Pancreas (tissue), 10 donors: ENCODE results near the gene NELFE. TPM values are rescaled to one million over a fixed set of nuclear protein-coding genes. Genes with fewer than 3 reads are reported as not detected.

Source experiments
- ATAC-seq, 4 donors: fragments of 200-7000 bp; cut with Tn5 transposase; one replicate each; pipeline versions ENCODE4 v1.8.0 to v1.9.1; 2020; ENCODE audit warnings: mild to moderate bottlenecking in 4 of 4, moderate library complexity in 4 of 4
- DNase-seq, 6 donors: peaks; one replicate each; pipeline ENCODE4 v3.0.0-alpha.2; 2020
- FAIRE-seq: peaks from 2 replicates; lab custom pipeline; 2012; peaks lifted over from hg19 to GRCh38; lab: Jason Lieb, UNC
- H3K27ac ChIP-seq, 4 donors: fragments of 200-600 bp; sonication (generic); 1 replicate in 3 of 4; 2 replicates in 1 of 4; pipeline versions ENCODE4 v1.5.0 to v1.8.0; 2020
- H3K27me3 ChIP-seq, 4 donors: fragments of 200-600 bp; one replicate each; pipeline ENCODE4 v1.8.0; 2021
- H3K36me3 ChIP-seq, 3 donors: fragments of 200-600 bp; sonication (generic) in 1 of 3; one replicate each; pipeline versions ENCODE4 v1.5.0 to v1.8.0; 2020 to 2021
- H3K4me1 ChIP-seq, 3 donors: fragments of 200-600 bp; one replicate each; pipeline ENCODE4 v1.8.0; 2021
- H3K4me3 ChIP-seq, 4 donors: fragments of 200-600 bp; sonication (generic) in 2 of 4; one replicate each; pipeline versions ENCODE4 v1.5.0 to v1.8.0; 2020 to 2021
- H3K9me3 ChIP-seq, 4 donors: fragments of 200-600 bp; one replicate each; pipeline ENCODE4 v1.8.0; 2021
- WGBS, 2 donors: extraction: QIAGEN DNeasy Blood & Tissue Kit; methylation state at CpG; one replicate each; pipeline ENCODE4 v1.1.7; 2013; 5-methylcytosine and 5-hydroxymethylcytosine counted together
- intact Hi-C, 3 donors: fragments of 100-400 bp; cut with DNase I; formaldehyde crosslinking; loops; one replicate each; pipeline versions ENCODE4 v1.11.1 to v1.14.2; 2022
- polyA plus RNA-seq, 2 donors: library from polyadenylated mRNA; stranded (reverse); fragments of 200-250 nt; gene quantifications; one replicate each; pipeline ENCODE4 v1.2.3, GENCODE V29; 2013
- total RNA-seq, 6 donors: library from RNA; stranded (reverse); fragmentation: NEBNext Ultra II Directional in 4 of 6; extraction: Animal tissue kit (Norgen Biotek cat#: 25700) in 4 of 6; gene quantifications; one replicate each; pipeline versions ENCODE4 v1.2.1 to v1.2.4, GENCODE V29; 2021 to 2023
- TF ChIP-seq, protein P1 (sequence below), 4 donors: fragments of 200-600 bp; sonication (generic) in 3 of 4; IDR thresholded peaks; one replicate each; pipeline versions ENCODE4 v1.5.0 to v1.8.0; 2021; ENCODE audit warnings: antibody characterized with exemption in 4 of 4
- donor health status: healthy with polysubstance abuse.
- donor health status: DM: no; HTN: no; CAD: no; lungs with moderate emphysema.
- donor health status: DM: no; HTN: no; CAD: no.
- donor health status: control.
- donor health status: control.
- donor health status: Bipolar disorder and iron deficiency.
- donor health status: DM: yes; HTN: yes; CAD: no.
- donor health status: DM: no; HTN: no; CAD: no.
- donor health status: DM: no; HTN: no; CAD: no.
- donor health status: DM: yes; HTN: yes; CAD: no.

The NELFE gene
- total and polyA plus RNA-seq, 8 donors: 22.5 to 43.8 (median 31.5) TPM

DNA sequence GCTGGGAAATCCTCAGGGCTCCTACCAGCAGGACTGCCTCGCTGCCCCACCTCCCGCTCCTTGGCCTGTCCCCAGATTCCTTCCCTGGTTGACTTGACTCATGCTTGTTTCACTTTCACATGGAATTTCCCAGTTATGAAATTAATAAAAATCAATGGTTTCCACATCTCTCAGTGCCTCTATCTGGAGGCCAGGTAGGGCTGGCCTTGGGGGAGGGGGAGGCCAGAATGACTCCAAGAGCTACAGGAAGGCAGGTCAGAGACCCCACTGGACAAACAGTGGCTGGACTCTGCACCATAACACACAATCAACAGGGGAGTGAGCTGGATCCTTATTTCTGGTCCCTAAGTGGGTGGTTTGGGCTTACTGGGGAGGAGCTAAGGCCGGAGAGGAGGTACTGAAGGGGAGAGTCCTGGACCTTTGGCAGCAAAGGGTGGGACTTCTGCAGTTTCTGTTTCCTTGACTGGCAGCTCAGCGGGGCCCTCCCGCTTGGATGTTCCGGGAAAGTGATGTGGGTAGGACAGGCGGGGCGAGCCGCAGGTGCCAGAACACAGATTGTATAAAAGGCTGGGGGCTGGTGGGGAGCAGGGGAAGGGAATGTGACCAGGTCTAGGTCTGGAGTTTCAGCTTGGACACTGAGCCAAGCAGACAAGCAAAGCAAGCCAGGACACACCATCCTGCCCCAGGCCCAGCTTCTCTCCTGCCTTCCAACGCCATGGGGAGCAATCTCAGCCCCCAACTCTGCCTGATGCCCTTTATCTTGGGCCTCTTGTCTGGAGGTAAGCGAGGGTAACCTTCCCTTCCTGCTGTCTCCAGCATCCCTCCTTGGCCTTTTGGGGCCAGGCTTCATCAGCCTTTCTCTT is 13.0 kb downstream of the NELFE start, which contains the start of gene CFB:
TSS of gene CFB (plus strand) at position 589 of the 863 bp plus-strand sequence. CDS start at position 716, 127 bp downstream.
- intact Hi-C loops: no loop called here

DNA sequence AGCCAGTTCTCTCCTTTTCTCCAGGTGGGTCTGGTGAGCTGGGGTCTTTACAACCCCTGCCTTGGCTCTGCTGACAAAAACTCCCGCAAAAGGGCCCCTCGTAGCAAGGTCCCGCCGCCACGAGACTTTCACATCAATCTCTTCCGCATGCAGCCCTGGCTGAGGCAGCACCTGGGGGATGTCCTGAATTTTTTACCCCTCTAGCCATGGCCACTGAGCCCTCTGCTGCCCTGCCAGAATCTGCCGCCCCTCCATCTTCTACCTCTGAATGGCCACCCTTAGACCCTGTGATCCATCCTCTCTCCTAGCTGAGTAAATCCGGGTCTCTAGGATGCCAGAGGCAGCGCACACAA is 13.6 kb downstream of the NELFE start:
- TF ChIP-seq, protein P1, sequence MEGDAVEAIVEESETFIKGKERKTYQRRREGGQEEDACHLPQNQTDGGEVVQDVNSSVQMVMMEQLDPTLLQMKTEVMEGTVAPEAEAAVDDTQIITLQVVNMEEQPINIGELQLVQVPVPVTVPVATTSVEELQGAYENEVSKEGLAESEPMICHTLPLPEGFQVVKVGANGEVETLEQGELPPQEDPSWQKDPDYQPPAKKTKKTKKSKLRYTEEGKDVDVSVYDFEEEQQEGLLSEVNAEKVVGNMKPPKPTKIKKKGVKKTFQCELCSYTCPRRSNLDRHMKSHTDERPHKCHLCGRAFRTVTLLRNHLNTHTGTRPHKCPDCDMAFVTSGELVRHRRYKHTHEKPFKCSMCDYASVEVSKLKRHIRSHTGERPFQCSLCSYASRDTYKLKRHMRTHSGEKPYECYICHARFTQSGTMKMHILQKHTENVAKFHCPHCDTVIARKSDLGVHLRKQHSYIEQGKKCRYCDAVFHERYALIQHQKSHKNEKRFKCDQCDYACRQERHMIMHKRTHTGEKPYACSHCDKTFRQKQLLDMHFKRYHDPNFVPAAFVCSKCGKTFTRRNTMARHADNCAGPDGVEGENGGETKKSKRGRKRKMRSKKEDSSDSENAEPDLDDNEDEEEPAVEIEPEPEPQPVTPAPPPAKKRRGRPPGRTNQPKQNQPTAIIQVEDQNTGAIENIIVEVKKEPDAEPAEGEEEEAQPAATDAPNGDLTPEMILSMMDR (IDR thresholded peaks at IDR 0.05): no peak
- no peaks in the 10 kb centered on the region for H3K9me3 ChIP-seq
- peak overlapping the region in 1 of 4 donors; percentile 7 for H3K4me3 ChIP-seq
- ATAC-seq (peak in 1 of 4 donors; percentile 4), DNase-seq (no peak), FAIRE-seq (no peak)
- no peaks in the 10 kb centered on the region for H3K36me3 ChIP-seq
- intact Hi-C loops: no loop called here
- no peaks in the 10 kb centered on the region for H3K27me3 ChIP-seq
- peaks cover 0 to 9% (median 0%) of the 10 kb centered on the region in 3 donors for H3K4me1 ChIP-seq
- H3K27ac ChIP-seq: peak overlapping the region; percentile 51 to 85 (median 70)
- WGBS, 2 donors: 62 to 65% methylated on average over 9 of the region's 9 CpGs

More for the DNA sequence above, 13.0 kb downstream of the NELFE start, which contains the start of gene CFB:
- WGBS, 2 donors: 37 to 39% methylated on average over 11 of the region's 11 CpGs
- Histone ChIP-seq H3K4me3 (peak within 1 kb of the TSS in 2 of 4 donors; percentile 2 to 42), H3K27ac (peak within 1 kb of the TSS; percentile 51 to 85 (median 70)), H3K4me1 (peaks cover 0 to 9% (median 0%) of the 10 kb centered on the region in 3 donors), H3K27me3 (no peaks in the 10 kb centered on the region), H3K36me3 (no peaks in the 10 kb centered on the region), H3K9me3 (no peaks in the 10 kb centered on the region)
- no peak for FAIRE-seq
- ATAC-seq: peak; percentile 79 to 91 (median 86)
- TF ChIP-seq, protein P1 (IDR thresholded peaks at IDR 0.05): no peak
- peak; percentile 69 to 87 (median 77) for DNase-seq

DNA sequence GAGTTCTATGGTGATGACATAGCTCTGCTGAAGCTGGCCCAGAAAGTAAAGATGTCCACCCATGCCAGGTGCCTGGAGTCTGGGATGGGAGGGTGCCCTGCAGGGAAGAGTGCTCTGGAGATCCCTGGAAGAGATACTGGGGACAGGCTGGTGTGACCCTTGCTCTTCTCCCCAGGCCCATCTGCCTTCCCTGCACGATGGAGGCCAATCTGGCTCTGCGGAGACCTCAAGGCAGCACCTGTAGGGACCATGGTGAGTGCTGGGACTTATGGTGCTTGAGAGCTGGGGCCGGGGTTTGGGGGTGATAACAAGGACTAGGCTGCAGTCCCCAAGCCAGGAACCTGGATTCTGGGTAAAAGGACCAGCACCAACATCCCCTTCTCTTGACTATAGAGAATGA is 15.0 kb downstream of the NELFE start:
- no peaks in the 10 kb centered on the region for H3K9me3 ChIP-seq
- ATAC-seq (no peak), FAIRE-seq (no peak), DNase-seq (no peak)
- intact Hi-C loops: no loop called here
- 61 to 84% methylated on average over 3 of the region's 3 CpGs for WGBS, 2 donors
- no peaks in the 10 kb centered on the region for H3K27me3 ChIP-seq
- H3K4me1 ChIP-seq: peaks cover 0 to 9% (median 0%) of the 10 kb centered on the region in 3 donors
- H3K27ac ChIP-seq: no peak overlapping the region
- TF ChIP-seq, protein P1 (IDR thresholded peaks at IDR 0.05): no peak
- no peak overlapping the region for H3K4me3 ChIP-seq
- H3K36me3 ChIP-seq: no peaks in the 10 kb centered on the region

DNA sequence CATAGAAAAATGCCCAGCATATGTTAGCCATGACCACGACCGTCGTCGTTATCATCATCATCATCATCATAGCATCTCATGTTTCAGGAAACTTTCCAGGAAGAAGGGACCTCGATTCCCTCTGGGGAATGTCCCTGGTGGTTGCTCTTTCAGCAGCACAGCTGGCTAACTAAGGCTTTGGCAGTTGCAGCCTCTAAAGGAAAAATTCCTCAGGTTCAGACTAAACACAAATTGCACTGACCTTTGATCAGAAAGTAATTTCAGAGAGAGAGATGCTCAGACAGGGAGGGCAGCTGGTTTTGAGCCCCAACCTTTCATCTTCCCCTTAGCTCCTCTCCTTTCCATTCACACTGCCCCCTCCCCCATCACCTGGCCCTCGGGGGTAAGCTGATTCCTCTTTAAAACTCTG is 18.5 kb downstream of the NELFE start:
- Histone ChIP-seq H3K9me3 (no peaks in the 10 kb centered on the region), H3K27me3 (no peaks in the 10 kb centered on the region), H3K27ac (no peak overlapping the region), H3K4me1 (peaks cover 0 to 6% (median 0%) of the 10 kb centered on the region in 3 donors), H3K36me3 (no peaks in the 10 kb centered on the region), H3K4me3 (no peak overlapping the region)
- FAIRE-seq: no peak
- intact Hi-C loops: no loop called here
- ATAC-seq: peak in 1 of 4 donors; percentile 65
- no peak for DNase-seq
- TF ChIP-seq, protein P1 (IDR thresholded peaks at IDR 0.05): no peak
- 3 to 6% methylated on average over 6 of the region's 6 CpGs for WGBS, 2 donors
